Stomach smooth muscle (tissue), 2 donors: ENCODE data around the gene NEURL1B.
A peak's percentile ranks its signal among the peaks of the same experiment; 100 is the strongest.

Experiments used
- H3K27ac ChIP-seq: one replicate; pipeline ENCODE4 v1.7.0; 2013; ENCODE audit warnings: mild to moderate bottlenecking, low read length, inconsistent platforms
- H3K27me3 ChIP-seq, 2 donors: one replicate each; pipeline ENCODE4 v1.7.0; 2013; ENCODE audit warnings: low read length in 2 of 2; ENCODE audit not compliant: insufficient read depth in 2 of 2, control insufficient read depth in 1 of 2
- H3K36me3 ChIP-seq, 2 donors: one replicate each; pipeline ENCODE4 v1.7.0; 2013; ENCODE audit warnings: low read length in 2 of 2; ENCODE audit not compliant: control insufficient read depth in 2 of 2, insufficient read depth in 2 of 2
- H3K4me1 ChIP-seq: one replicate; pipeline ENCODE4 v1.7.0; 2013; ENCODE audit warnings: low read length; ENCODE audit not compliant: control insufficient read depth, insufficient read depth
- H3K4me3 ChIP-seq, 2 donors: one replicate each; pipeline ENCODE4 v1.7.0; 2013; ENCODE audit warnings: low read length in 2 of 2
- H3K9ac ChIP-seq, 2 donors: one replicate each; pipeline ENCODE4 v1.7.0; 2013; ENCODE audit warnings: low read length in 2 of 2, mild to moderate bottlenecking in 1 of 2
- H3K9me3 ChIP-seq, 2 donors: one replicate each; pipeline ENCODE4 v1.7.0; 2013; ENCODE audit warnings: low read length in 2 of 2; ENCODE audit not compliant: control insufficient read depth in 2 of 2
- donor health status: healthy.
- donor health status: Pancreatic carcinoma.

Gene NEURL1B

DNA sequence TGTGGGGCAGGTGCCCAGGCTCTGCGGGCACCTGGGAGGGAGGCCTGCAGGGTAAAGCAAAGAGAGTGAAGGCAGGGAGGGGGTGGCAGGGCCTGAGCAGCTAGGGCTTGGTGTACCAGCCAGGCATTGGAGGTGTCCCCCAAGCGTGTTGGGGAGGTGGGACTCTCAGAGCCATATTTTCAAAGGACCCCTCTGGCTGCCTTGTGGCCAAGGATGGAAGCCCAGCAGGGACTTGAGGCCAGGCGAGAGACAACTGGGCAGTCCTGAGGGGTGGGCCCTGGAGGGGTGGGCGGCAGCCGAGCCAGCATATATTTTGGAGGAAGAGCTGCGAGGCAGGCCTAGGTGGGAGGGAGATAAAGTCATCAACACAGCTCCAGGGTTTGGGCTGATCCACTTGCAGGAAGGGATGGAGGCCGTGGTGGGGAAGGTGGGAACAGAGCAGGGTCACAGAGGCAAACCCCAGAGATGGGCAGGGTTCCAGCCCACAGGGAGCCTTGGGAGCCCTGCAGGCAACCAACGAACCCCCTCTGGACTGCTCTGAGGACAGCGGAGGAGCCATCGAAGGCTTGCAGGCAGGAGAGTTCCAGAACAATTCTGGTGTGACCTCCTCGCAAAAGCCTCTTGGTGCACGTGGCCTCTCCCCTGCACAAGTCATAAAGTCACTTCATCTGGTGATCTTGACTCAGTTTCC is 94.2 kb downstream of the NEURL1B start:
- H3K27me3 ChIP-seq: no peaks in the 10 kb centered on the region
- H3K36me3 ChIP-seq: no peaks in the 10 kb centered on the region
- H3K9me3 ChIP-seq: no peaks in the 10 kb centered on the region
- H3K4me3 ChIP-seq: no peak overlapping the region
- H3K4me1 ChIP-seq: peaks cover 56% of the 10 kb centered on the region
- peak overlapping the region; percentile 99 for H3K27ac ChIP-seq
- H3K9ac ChIP-seq: no peak overlapping the region

DNA sequence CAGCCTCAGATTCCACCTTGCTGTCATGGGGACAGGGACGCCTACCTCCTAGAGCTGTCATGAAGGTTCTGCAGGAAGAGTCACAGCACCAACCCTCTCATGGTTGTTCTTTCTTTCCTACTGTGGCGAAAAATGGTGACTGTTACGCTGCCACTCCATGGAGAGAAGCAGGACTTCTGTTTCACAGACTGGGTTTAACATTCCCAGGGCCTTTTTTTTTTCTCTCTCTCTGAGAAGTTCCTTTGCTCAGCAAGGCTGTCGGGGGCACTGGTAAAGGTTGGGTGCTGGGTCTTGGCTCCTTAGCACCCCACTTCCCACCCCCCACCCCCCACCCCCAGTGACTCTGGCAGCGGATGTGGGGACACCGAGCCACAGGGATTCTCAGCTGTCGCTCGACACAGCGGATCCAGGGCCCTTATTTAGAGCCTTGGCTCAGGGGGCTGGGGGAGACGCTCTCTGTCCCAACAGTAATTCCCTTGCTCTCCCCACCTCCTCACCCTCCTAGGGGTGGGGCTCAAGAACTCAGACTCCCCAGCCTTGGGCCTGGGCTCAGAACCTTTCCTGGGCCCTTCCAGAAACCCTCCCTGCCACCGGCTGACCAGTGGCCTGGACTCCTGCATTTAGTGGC is 95.6 kb downstream of the NEURL1B start:
- Histone ChIP-seq H3K9ac (peak overlapping the region in 1 of 2 donors; percentile 29), H3K27ac (peak overlapping the region; percentile 99), H3K9me3 (no peaks in the 10 kb centered on the region), H3K4me3 (no peak overlapping the region), H3K36me3 (no peaks in the 10 kb centered on the region), H3K27me3 (no peaks in the 10 kb centered on the region), H3K4me1 (peaks cover 66% of the 10 kb centered on the region)

DNA sequence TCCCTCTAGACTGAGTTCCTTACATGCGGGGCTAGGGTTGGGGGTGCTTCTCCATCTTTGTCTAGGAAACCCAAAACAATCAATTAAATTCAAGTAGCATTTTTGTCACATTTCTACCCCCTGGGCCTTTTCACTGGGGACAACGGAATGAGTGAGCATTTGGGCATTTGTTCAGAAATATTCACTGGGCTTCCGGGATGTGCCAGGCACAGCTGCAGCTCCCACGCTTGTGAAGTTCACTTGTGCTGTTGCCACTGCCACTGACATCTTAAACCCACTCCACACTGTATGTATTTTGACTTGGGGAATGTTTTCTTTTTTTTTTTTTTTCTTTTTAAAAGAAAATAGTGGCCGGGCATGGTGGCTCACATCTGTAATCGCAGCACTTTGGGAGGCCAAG is 98.3 kb downstream of the NEURL1B start:
- Histone ChIP-seq H3K4me3 (no peak overlapping the region), H3K4me1 (peaks cover 53% of the 10 kb centered on the region), H3K36me3 (no peaks in the 10 kb centered on the region), H3K27me3 (no peaks in the 10 kb centered on the region), H3K9ac (no peak overlapping the region), H3K27ac (no peak overlapping the region), H3K9me3 (no peaks in the 10 kb centered on the region)

DNA sequence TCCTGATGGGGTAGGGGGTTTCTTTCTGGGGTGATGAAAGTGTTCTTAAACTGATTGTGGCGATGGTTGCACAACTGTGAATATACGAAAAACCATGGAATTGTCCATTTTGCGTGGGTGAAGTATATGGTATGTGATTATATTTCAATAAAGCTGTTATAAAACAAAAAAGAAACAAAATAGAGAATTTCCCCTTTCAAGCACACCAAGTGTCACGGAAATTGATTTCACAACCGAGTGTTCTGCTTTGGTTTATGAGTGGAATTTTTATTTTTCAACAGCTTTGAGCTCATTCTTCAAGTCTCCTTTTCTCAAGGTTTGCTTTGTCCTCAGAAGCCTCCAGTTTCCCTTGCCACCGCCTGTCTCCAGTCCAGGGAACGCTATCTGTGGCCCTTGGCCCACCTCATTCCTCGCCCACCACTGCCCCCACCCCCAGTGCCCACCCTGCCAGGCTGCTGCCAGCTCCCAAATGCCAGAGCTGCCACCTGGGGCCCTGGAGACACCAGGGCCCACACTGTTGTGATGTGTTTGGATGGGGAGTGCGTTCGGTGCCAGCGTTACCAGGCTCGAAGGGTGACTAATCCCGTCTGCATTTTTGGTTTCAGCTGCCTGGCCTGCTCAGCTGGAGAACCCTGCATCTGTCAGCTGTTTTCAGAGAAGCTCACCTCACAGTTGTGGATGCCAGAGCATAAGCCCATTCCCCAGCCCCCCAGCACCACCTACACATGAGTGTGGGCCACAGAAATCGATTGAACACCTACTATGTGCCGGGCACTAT is 99.6 kb downstream of the NEURL1B start:
- Histone ChIP-seq H3K27ac (peak overlapping the region; percentile 92), H3K36me3 (no peaks in the 10 kb centered on the region), H3K4me3 (no peak overlapping the region), H3K9ac (peak overlapping the region; percentile 68 to 89), H3K9me3 (no peaks in the 10 kb centered on the region), H3K27me3 (no peaks in the 10 kb centered on the region), H3K4me1 (peaks cover 50% of the 10 kb centered on the region)
